Neural cell (in vitro differentiated cells): Measurements from ENCODE around the gene SLC28A1. TPM values are rescaled to one million over a fixed set of nuclear protein-coding genes. Genes with fewer than 3 reads are reported as not detected.

Source experiments
- H2AFZ ChIP-seq: fragments of 200-600, 300-800 bp; sonication (generic), shearing (Covaris generic); 2 replicates; pipeline ENCODE4 v1.6.0; 2014; ENCODE audit warnings: low read depth, mild to moderate bottlenecking, antibody characterized with exemption, low read length, moderate library complexity
- H3F3A ChIP-seq: fragments of 200-600 bp; shearing (Covaris generic); 2 replicates; pipeline ENCODE4 v1.6.1; 2016; ENCODE audit warnings: mild to moderate bottlenecking, moderate library complexity, mixed read lengths, antibody characterized with exemption, low read length; ENCODE audit not compliant: insufficient read depth, poor library complexity, severe bottlenecking
- H3K27ac ChIP-seq: fragments of 200-600, 300-800 bp; sonication (generic), shearing (Covaris generic); 2 replicates; pipeline ENCODE4 v1.5.1; 2014; ENCODE audit warnings: mild to moderate bottlenecking, low read length, moderate library complexity
- H3K27me3 ChIP-seq: fragments of 300-800, 200-600 bp; sonication (generic), shearing (Covaris generic); 2 replicates; pipeline ENCODE4 v1.6.0; 2014; ENCODE audit warnings: mild to moderate bottlenecking, low read depth, low read length, moderate library complexity; ENCODE audit not compliant: insufficient read depth
- H3K36me3 ChIP-seq: fragments of 300-800, 200-600 bp; sonication (generic), shearing (Covaris generic); 2 replicates; pipeline ENCODE4 v1.5.1; 2014; ENCODE audit warnings: mild to moderate bottlenecking, antibody characterized with exemption, low read length, moderate library complexity; ENCODE audit not compliant: insufficient read depth
- H3K4me2 ChIP-seq: fragments of 300-800, 200-600 bp; sonication (generic), shearing (Covaris generic); 2 replicates; pipeline ENCODE4 v1.6.0; 2014; ENCODE audit warnings: mild to moderate bottlenecking, low read length
- H3K4me3 ChIP-seq: fragments of 300-800, 200-600 bp; sonication (generic), shearing (Covaris generic); 2 replicates; pipeline ENCODE4 v1.5.1; 2014; ENCODE audit warnings: mild to moderate bottlenecking, low read length, moderate library complexity
- H3K79me2 ChIP-seq: fragments of 200-600 bp; shearing (Covaris generic); replicated peaks from 2 replicates; pipeline ENCODE4 v1.6.0; 2014; ENCODE audit warnings: mild to moderate bottlenecking, low read length, moderate library complexity; ENCODE audit not compliant: insufficient read depth
- H3K9ac ChIP-seq: fragments of 300-800, 200-600 bp; sonication (generic), shearing (Covaris generic); 2 replicates; pipeline ENCODE4 v1.6.1; 2016; ENCODE audit warnings: mild to moderate bottlenecking, low read length, mixed read lengths
- H3K9me2 ChIP-seq: fragments of 200-600 bp; shearing (Covaris generic); 2 replicates; pipeline ENCODE4 v1.6.1; 2016; ENCODE audit warnings: mild to moderate bottlenecking, low read length, mixed read lengths; ENCODE audit not compliant: insufficient read depth
- H3K9me3 ChIP-seq: fragments of 200-600, 300-800 bp; sonication (generic), shearing (Covaris generic); 2 replicates; pipeline ENCODE4 v1.6.1; 2016; ENCODE audit warnings: mild to moderate bottlenecking, mixed run types, low read length, moderate library complexity, mixed read lengths
- H4K20me1 ChIP-seq: fragments of 200-600 bp; shearing (Covaris generic); 2 replicates; pipeline ENCODE4 v1.6.1; 2016; ENCODE audit warnings: mild to moderate bottlenecking, mixed run types; ENCODE audit not compliant: insufficient read depth
- CTCF ChIP-seq: fragments of 450-650 bp; IDR thresholded peaks from 2 replicates; pipeline ENCODE4 v1.5.1; 2014; ENCODE audit warnings: antibody characterized with exemption, mild to moderate bottlenecking, moderate library complexity; ENCODE audit not compliant: poor library complexity, severe bottlenecking
- EP300 ChIP-seq: fragments of 450-650 bp; conservative IDR thresholded peaks from 2 replicates; pipeline ENCODE4 v1.6.1; 2014; ENCODE audit warnings: antibody characterized with exemption, mild to moderate bottlenecking, moderate library complexity; ENCODE audit not compliant: poor library complexity, severe bottlenecking
- EZH2 ChIP-seq: fragments of 200-600, 300-800 bp; shearing (Covaris generic), sonication (generic); IDR thresholded peaks from 2 replicates; pipeline ENCODE4 v1.6.1; 2014; ENCODE audit warnings: antibody characterized with exemption, low read length, borderline replicate concordance, mild to moderate bottlenecking; ENCODE audit not compliant: insufficient read depth, poor library complexity, severe bottlenecking
- MXI1 ChIP-seq: fragments of 450-650 bp; conservative IDR thresholded peaks from 2 replicates; pipeline ENCODE4 v1.6.1; 2014; ENCODE audit warnings: antibody characterized with exemption, mild to moderate bottlenecking; ENCODE audit not compliant: poor library complexity, severe bottlenecking
- POLR2AphosphoS5 ChIP-seq: IDR thresholded peaks from 2 replicates; pipeline ENCODE4 v1.6.1; 2012
- RAD21 ChIP-seq: fragments of 450-650 bp; conservative IDR thresholded peaks from 2 replicates; pipeline ENCODE4 v1.6.1; 2014; ENCODE audit warnings: antibody characterized with exemption, mild to moderate bottlenecking, moderate library complexity
- REST ChIP-seq: IDR thresholded peaks from 2 replicates; pipeline ENCODE4 v1.6.1; 2012; ENCODE audit warnings: borderline replicate concordance
- SMC3 ChIP-seq: fragments of 450-650 bp; conservative IDR thresholded peaks from 2 replicates; pipeline ENCODE4 v1.6.1; 2014; ENCODE audit warnings: antibody characterized with exemption, mild to moderate bottlenecking, moderate library complexity; ENCODE audit not compliant: poor library complexity
- TAF1 ChIP-seq: IDR thresholded peaks from 2 replicates; pipeline ENCODE4 v1.6.1; 2012; ENCODE audit warnings: low read depth
- polyA plus RNA-seq: library from polyadenylated mRNA; depleted of rRNA; stranded (reverse); fragments of >200 nt; gene quantifications from 2 replicates; pipeline ENCODE4 v1.2.3, GENCODE V29; 2014

The SLC28A1 gene
- polyA plus RNA-seq, 1 donor from 2014 or later: not detected

GRCh38 chr15:84970843-84971242, 86.4 kb downstream of the SLC28A1 start:
- H3K9me2 ChIP-seq: no peaks in the 10 kb centered on the region
- no peak overlapping the region for H2AFZ ChIP-seq
- H3K36me3 ChIP-seq: no peaks in the 10 kb centered on the region
- no peaks in the 10 kb centered on the region for H3K27me3 ChIP-seq
- H3K4me3 ChIP-seq: no peak overlapping the region
- no peak overlapping the region for H3K4me2 ChIP-seq
- H4K20me1 ChIP-seq: no peaks in the 10 kb centered on the region
- TF ChIP-seq MXI1: no peak
- TF ChIP-seq RAD21: no peak
- no peaks in the 10 kb centered on the region for H3K9me3 ChIP-seq
- no peak overlapping the region for H3K27ac ChIP-seq
- H3K9ac ChIP-seq: no peak overlapping the region
- H3F3A ChIP-seq: no peaks in the 10 kb centered on the region
- no peaks in the 10 kb centered on the region for H3K79me2 ChIP-seq

GRCh38 chr15:84973492-84974460, 89.3 kb downstream of the SLC28A1 start:
- no peak for TF ChIP-seq EP300
- TF ChIP-seq EZH2: no peak
- no peak for TF ChIP-seq RAD21
- TF ChIP-seq POLR2AphosphoS5: no peak
- TF ChIP-seq TAF1: no peak
- no peak overlapping the region for H3K4me3 ChIP-seq
- H3K79me2 ChIP-seq: no peaks in the 10 kb centered on the region
- H3K36me3 ChIP-seq: no peaks in the 10 kb centered on the region
- no peaks in the 10 kb centered on the region for H3K9me2 ChIP-seq
- H3K9ac ChIP-seq: no peak overlapping the region
- H4K20me1 ChIP-seq: no peaks in the 10 kb centered on the region
- no peaks in the 10 kb centered on the region for H3K9me3 ChIP-seq
- H3K4me2 ChIP-seq: no peak overlapping the region
- H3K27me3 ChIP-seq: peaks cover 5% of the 10 kb centered on the region
- H3K27ac ChIP-seq: no peak overlapping the region
- no peak overlapping the region for H2AFZ ChIP-seq
- no peaks in the 10 kb centered on the region for H3F3A ChIP-seq

GRCh38 chr15:84975871-84976351, 91.4 kb downstream of the SLC28A1 start:
- Histone ChIP-seq H3K36me3 (no peaks in the 10 kb centered on the region), H3K27ac (no peak overlapping the region), H3K27me3 (peaks cover 19% of the 10 kb centered on the region), H3K9me2 (no peaks in the 10 kb centered on the region), H3K79me2 (no peaks in the 10 kb centered on the region), H3K4me3 (no peak overlapping the region), H4K20me1 (no peaks in the 10 kb centered on the region), H3F3A (no peaks in the 10 kb centered on the region), H3K9ac (no peak overlapping the region), H3K4me2 (no peak overlapping the region), H2AFZ (no peak overlapping the region), H3K9me3 (no peaks in the 10 kb centered on the region)
- TF ChIP-seq MXI1: no peak
- no peak for TF ChIP-seq EZH2
- TF ChIP-seq REST: no peak
- no peak for TF ChIP-seq CTCF
- no peak for TF ChIP-seq SMC3
- TF ChIP-seq RAD21: no peak
- TF ChIP-seq TAF1: no peak
- no peak for TF ChIP-seq EP300
- no peak for TF ChIP-seq POLR2AphosphoS5
